CD4-positive, alpha-beta T cell (primary cell): ENCODE measurements around the gene CHL1. TPM values are rescaled to one million over a fixed set of nuclear protein-coding genes. Genes with fewer than 3 reads are reported as not detected.

Experiments
- ATAC-seq: fragments of 200-7000 bp; cut with Tn5 transposase; one replicate; pipeline ENCODE4 v1.10.0; 2022; ENCODE audit warnings: mild to moderate bottlenecking; ENCODE audit not compliant: poor library complexity
- CTCF ChIA-PET: fragments of 350-600 bp; sonication (Branson Sonifier 250); formaldehyde crosslinking; loops from one replicate; lab custom pipeline; 2021; ENCODE audit warnings: antibody characterized with exemption, inconsistent platforms; lab: Charles Lee
- POLR2A ChIA-PET: fragments of 350-600 bp; sonication (Branson Sonifier 250); formaldehyde crosslinking; loops from one replicate; lab custom pipeline; 2021; ENCODE audit warnings: antibody characterized with exemption, inconsistent platforms; lab: Charles Lee
- DNase-seq, 14 experiments: peaks; one replicate each; pipeline ENCODE4 v3.0.0-alpha.2; 2013 to 2020; ENCODE audit warnings: mixed read lengths in 2 of 14
- H3K27ac ChIP-seq, 2 donors: one replicate each; pipeline versions ENCODE4 v1.5.1 to v1.7.0; 2013; ENCODE audit warnings: low read length in 2 of 2, low read depth in 1 of 2, mild to moderate bottlenecking in 1 of 2
- H3K27me3 ChIP-seq, 2 experiments: 1 replicate in 1 of 2; 2 replicates in 1 of 2; pipeline versions ENCODE4 v1.6.1 to v1.7.0; 2013; ENCODE audit warnings: low read length in 2 of 2, control low read depth in 1 of 2, mild to moderate bottlenecking in 1 of 2, moderate library complexity in 1 of 2; ENCODE audit not compliant: insufficient read depth in 2 of 2, control insufficient read depth in 1 of 2
- H3K36me3 ChIP-seq: one replicate; pipeline ENCODE4 v1.6.1; 2013; ENCODE audit warnings: low read length, control low read depth; ENCODE audit not compliant: insufficient read depth
- H3K4me1 ChIP-seq: one replicate; pipeline ENCODE4 v1.6.1; 2013; ENCODE audit warnings: low read length, control low read depth; ENCODE audit not compliant: insufficient read depth
- H3K4me3 ChIP-seq: one replicate; pipeline ENCODE4 v1.5.1; 2013; ENCODE audit warnings: mild to moderate bottlenecking, low read length, moderate library complexity
- H3K9me3 ChIP-seq, 2 experiments: 1 replicate in 1 of 2; 2 replicates in 1 of 2; pipeline versions ENCODE4 v1.6.1 to v1.7.0; 2013; ENCODE audit warnings: low read length in 2 of 2, mild to moderate bottlenecking in 2 of 2, control low read depth in 1 of 2, moderate library complexity in 1 of 2; ENCODE audit not compliant: control insufficient read depth in 1 of 2, insufficient read depth in 1 of 2
- H3K27ac Mint-ChIP-seq: one replicate; pipeline ENCODE4 v1.8.0; 2020; ENCODE audit warnings: mixed read lengths
- H3K27me3 Mint-ChIP-seq: one replicate; pipeline ENCODE4 v1.8.0; 2021; ENCODE audit warnings: mixed read lengths
- H3K36me3 Mint-ChIP-seq: one replicate; pipeline ENCODE4 v1.8.0; 2021; ENCODE audit warnings: low read depth, mixed read lengths
- H3K4me1 Mint-ChIP-seq: one replicate; pipeline ENCODE4 v1.8.0; 2021; ENCODE audit warnings: low read depth, mixed read lengths
- H3K4me3 Mint-ChIP-seq: one replicate; pipeline ENCODE4 v1.8.0; 2020; ENCODE audit warnings: mild to moderate bottlenecking, mixed read lengths
- H3K9me3 Mint-ChIP-seq: one replicate; pipeline ENCODE4 v1.8.0; 2020; ENCODE audit warnings: mixed read lengths
- intact Hi-C, 2 experiments: fragments of 100-400 bp; cut with DNase I in 1 of 2; cut with micrococcal nuclease in 1 of 2; formaldehyde crosslinking; loops; one replicate each; pipeline versions ENCODE4 v1.15.1 to v1.9.0; 2023 to 2025; cut with DNase I, micrococcal nuclease
- total RNA-seq, 174 experiments: library from RNA in 2 of 174; stranded (reverse) in 2 of 174; gene quantifications; one replicate each; pipeline ENCODE4 v1.2.3 and lab custom pipeline; 2021 to 2026
- TF ChIP-seq, protein P1 (sequence below): fragments of 200-600 bp; IDR thresholded peaks from one replicate; pipeline ENCODE4 v1.8.0; 2022; ENCODE audit warnings: antibody characterized with exemption, mild to moderate bottlenecking

CHL1 gene
- total RNA-seq, 2 experiments from 2014 or later, result not detected

GRCh38 chr3:373193-373779 lies 176.7 kb downstream of the CHL1 start:
- POLR2A ChIA-PET, result no interaction called here
- TF ChIP-seq, protein P1, sequence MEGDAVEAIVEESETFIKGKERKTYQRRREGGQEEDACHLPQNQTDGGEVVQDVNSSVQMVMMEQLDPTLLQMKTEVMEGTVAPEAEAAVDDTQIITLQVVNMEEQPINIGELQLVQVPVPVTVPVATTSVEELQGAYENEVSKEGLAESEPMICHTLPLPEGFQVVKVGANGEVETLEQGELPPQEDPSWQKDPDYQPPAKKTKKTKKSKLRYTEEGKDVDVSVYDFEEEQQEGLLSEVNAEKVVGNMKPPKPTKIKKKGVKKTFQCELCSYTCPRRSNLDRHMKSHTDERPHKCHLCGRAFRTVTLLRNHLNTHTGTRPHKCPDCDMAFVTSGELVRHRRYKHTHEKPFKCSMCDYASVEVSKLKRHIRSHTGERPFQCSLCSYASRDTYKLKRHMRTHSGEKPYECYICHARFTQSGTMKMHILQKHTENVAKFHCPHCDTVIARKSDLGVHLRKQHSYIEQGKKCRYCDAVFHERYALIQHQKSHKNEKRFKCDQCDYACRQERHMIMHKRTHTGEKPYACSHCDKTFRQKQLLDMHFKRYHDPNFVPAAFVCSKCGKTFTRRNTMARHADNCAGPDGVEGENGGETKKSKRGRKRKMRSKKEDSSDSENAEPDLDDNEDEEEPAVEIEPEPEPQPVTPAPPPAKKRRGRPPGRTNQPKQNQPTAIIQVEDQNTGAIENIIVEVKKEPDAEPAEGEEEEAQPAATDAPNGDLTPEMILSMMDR, result no peak
- CTCF ChIA-PET, result no interaction called here

GRCh38 chr3:374459-374858 lies 177.9 kb downstream of the CHL1 start:
- ChIA-PET POLR2A (no interaction called here), CTCF (no interaction called here)
- Histone ChIP-seq H3K27me3 (no peaks in the 10 kb centered on the region), H3K4me3 (no peak overlapping the region), H3K9me3 (peaks cover 0 to 12% of the 10 kb centered on the region in 2 experiments), H3K4me1 (no peaks in the 10 kb centered on the region), H3K27ac (no peak overlapping the region), H3K36me3 (no peaks in the 10 kb centered on the region)
- intact Hi-C loops, result no loop called here
- no peak for DNase-seq
- Mint-ChIP-seq H3K4me1 (no peaks in the 10 kb centered on the region), H3K9me3 (peaks cover 11% of the 10 kb centered on the region), H3K27me3 (no peaks in the 10 kb centered on the region), H3K27ac (no peak overlapping the region), H3K4me3 (no peak overlapping the region), H3K36me3 (no peaks in the 10 kb centered on the region)
- TF ChIP-seq, protein P1, result no peak
- ATAC-seq, result no peak

More at GRCh38 chr3:373193-373779, 176.7 kb downstream of the CHL1 start:
- Mint-ChIP-seq H3K4me3 (no peak overlapping the region), H3K4me1 (no peaks in the 10 kb centered on the region), H3K36me3 (no peaks in the 10 kb centered on the region), H3K9me3 (peaks cover 15% of the 10 kb centered on the region), H3K27me3 (no peaks in the 10 kb centered on the region), H3K27ac (no peak overlapping the region)
- Histone ChIP-seq H3K9me3 (peaks cover 0 to 12% of the 10 kb centered on the region in 2 experiments), H3K4me1 (no peaks in the 10 kb centered on the region), H3K27me3 (no peaks in the 10 kb centered on the region), H3K36me3 (no peaks in the 10 kb centered on the region), H3K27ac (no peak overlapping the region), H3K4me3 (no peak overlapping the region)
- intact Hi-C loops, result no loop called here
- ATAC-seq (no peak), DNase-seq (no peak)

- DNase-seq (no peak), ATAC-seq (no peak)
- Histone ChIP-seq H3K4me3 (no peak overlapping the region), H3K27ac (no peak overlapping the region), H3K27me3 (no peaks in the 10 kb centered on the region), H3K9me3 (peaks cover 0 to 12% of the 10 kb centered on the region in 2 experiments), H3K36me3 (no peaks in the 10 kb centered on the region), H3K4me1 (no peaks in the 10 kb centered on the region)
- H3K4me3 Mint-ChIP-seq, result no peak overlapping the region
- no peaks in the 10 kb centered on the region for H3K36me3 Mint-ChIP-seq
- H3K27me3 Mint-ChIP-seq, result no peaks in the 10 kb centered on the region
- ChIA-PET POLR2A (no interaction called here), CTCF (no interaction called here)
- TF ChIP-seq, protein P1, result no peak
- intact Hi-C loops, result no loop called here
- peaks cover 4% of the 10 kb centered on the region for H3K9me3 Mint-ChIP-seq
- no peaks in the 10 kb centered on the region for H3K4me1 Mint-ChIP-seq
- no peak overlapping the region for H3K27ac Mint-ChIP-seq
These were observed 180.6 kb downstream of the CHL1 start for GRCh38 chr3:377158-377561.
